GM21381 (cell line): Measurements from ENCODE around the gene TMEM161B.
"Not testable (repeated sequence)": the region's sequence is repeated elsewhere in the genome, so short reads cannot be mapped to it uniquely, and the experiment has no call there.

Source experiments
- ATAC-seq: cut with Tn5 transposase; IDR thresholded peaks from one replicate; pipeline ENCODE4 v1.9.1; 2021; ENCODE audit warnings: mild to moderate bottlenecking, moderate library complexity; ENCODE audit not compliant: unreplicated experiment

TMEM161B gene

DNA sequence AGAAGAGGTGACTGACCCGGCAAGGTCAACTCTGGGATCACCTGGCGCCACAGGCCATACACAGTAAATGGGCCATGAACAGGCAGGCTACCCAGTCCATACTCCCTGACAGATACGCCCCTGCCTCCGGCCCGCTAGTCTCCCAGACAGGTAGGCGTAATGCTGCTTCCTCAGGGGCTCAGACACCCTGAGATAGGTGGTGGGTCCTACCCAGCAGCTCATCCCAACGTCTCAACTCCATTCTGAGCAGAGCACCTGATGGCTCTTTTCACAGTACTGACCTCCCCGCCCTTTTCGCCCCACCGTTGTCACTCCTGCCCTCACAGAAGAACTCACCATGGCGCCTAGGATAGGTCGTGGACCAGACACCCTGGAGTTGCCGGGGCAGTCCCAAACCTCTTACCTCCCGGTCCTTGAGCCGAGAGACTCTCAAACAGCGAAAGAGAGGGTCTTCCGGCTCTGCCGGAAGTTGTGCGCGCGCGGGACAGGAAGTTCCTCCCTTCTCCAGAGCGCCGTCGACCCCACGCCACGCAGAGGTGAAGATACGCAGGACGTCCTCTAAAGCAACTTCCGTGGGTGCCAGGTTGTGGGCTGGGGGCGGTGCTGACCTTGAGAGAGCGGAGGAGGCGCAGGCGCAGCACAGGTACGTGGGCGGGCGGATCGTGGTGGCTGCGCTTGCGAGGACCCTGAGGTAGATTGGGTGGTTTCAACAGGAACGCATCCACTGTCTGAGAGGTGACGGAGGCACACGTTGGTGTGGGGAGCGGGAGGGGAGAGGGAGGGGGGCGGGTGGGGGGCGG is at the start of gene TMEM161B:
TSS of gene TMEM161B (minus strand) at position 461 of the 800 bp plus-strand sequence. CDS start at position 339, 122 bp downstream.
- peak; percentile 99 for ATAC-seq

DNA sequence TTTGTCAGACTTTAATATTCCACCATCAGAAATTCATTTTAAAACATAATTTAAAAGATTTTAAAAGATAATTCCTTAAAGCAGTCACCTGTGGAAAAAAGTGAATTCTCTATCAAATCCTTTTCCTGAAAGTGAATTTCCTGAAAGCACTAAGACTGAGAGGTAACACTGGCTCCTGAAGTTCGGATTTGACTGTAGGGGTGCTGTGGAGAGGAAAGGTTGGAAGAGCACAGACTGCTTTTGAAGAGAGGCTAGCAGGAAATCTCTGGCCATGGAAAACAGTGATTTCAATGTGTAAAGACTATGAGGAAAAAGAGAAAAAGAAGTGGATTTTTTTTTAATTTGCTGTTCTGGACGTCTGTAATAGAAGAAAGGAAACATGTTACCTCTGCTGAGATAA is 35.7 kb upstream of the TMEM161B start:
- no peak for ATAC-seq

DNA sequence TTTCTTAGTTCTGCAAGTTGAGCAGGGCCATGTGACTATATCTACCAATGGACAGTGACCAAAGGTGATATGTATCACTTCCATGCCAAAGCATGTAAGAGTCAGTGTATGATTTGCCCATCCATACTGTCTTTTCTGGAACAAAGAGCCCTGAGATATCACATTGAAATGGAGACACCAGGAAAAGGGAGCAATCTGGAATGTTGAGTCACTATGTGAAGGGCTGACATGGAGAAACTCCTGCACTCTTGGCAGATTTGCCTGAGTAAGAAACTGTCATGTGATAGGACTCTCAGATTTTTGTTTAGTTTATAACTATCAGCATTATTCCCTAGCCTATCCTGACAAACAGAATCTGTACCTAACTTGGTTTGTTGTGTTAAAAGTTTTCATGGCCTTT is 29.8 kb upstream of the TMEM161B start:
- ATAC-seq = no peak

DNA sequence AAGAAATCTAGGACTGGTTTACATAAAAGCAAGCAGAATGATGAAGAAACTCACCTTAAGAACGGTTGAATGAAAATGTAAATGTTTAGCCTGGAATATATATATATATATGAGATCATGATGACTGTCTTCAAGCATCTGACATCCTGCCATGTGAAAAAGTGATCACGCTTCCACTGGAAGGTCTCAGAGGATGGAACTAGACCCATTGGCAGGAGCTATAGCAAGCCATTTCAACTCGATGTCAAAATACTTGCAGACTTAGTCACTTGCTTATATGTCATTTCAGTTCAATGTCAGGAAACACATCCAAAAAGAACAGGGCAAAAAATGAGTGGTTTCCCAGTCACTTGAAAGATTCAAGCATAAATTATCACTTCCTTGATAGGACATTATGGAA is 22.2 kb upstream of the TMEM161B start:
- no peak for ATAC-seq

DNA sequence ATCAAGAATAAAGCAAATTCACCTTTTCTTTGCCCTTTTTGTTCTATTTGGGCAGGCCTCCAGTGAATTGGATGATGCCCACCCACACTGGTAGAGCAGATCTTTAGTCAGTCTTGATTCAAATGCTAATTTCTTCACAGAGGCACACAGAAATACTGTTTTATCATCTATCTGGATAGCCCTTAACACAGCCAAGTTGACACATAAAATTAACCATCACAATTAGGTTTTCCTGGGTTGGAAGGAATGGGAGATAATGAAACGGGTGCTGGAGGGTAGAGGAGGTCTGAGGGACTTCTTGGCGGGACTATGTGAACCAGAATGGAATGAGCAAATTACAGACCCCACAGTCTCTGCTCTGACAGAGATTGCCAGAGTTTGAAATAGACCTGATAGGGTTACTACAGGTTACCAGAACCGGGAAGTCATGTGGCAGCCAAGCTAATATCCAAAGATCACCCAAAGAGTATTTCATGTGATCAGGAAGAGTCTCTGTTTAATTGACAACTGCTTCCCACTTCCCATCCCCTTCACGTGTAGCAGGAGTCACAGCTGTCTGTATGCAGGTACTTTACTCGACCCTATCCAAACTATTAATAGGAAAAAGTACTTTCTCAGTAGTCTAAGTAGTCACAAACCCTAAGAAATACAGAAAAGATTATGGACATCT is 20.0 kb upstream of the TMEM161B start:
- ATAC-seq = no peak

DNA sequence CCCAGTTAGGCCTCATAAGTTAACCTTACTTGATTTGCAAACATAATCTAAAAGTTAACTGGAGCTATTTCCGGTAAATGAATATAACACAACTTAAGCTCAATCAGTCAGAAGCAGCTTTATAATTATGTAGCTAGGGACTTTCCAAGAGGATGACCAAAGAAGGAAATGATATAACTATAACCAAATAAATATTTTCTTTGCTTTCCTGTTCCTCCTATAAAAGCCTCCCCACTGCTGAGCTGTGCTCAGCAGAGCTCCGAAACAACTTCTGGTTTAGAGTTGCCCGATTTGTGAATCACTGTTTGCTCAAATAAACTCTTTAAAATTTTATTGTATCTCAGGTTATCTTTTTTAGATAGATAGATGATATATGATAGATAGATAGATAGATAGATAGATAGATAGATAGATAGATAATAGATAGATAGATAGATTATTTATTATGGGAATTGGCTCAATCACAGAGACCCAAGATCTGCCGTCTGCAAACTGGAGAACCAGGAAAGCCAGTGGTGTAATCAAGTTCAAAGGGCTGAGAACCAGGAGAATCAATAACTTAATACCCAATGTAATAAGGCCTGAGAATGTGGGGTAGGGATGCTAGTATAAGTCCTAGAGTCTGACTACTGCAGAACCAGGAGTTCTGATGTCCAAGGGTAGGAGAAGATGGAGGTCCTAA is 19.3 kb upstream of the TMEM161B start:
- no peak for ATAC-seq

DNA sequence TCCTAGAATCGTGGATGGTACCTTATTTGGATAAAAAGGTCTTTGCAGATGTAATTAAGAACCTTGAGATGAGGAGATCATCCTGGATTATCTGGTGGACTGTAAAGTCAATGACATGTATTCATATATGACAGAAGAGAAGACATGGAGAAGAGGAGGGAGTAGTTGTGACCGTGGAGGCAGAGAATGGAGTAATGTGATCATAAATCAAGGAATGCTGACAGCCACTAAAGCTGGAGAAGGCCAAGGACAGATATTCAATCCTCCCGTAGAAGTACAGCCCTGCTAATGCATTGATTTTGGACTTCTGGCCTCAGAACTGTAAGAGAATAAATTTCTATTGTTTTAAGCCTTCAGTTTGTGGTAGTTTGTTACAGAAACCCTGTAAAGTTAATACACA is 18.7 kb upstream of the TMEM161B start:
- ATAC-seq = no peak

DNA sequence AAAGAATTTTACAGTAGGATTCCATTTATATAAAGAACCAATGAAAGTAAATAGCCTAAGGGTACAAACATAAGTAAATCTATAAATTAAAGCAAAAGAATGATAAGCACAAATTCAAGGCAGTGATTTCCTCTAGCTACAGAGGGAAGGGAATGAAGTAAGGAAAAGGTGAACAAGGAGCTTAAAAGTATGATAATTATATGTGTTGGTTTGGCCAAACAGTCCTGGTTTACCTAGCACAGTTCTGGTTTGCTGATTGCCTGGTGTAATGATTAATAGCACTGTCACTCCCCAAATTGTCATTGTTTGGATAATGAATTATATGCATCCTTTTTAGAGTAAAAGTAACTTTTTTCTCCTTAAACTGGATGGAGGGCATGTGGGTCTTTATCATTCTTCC is 15.0 kb upstream of the TMEM161B start:
- no peak for ATAC-seq

DNA sequence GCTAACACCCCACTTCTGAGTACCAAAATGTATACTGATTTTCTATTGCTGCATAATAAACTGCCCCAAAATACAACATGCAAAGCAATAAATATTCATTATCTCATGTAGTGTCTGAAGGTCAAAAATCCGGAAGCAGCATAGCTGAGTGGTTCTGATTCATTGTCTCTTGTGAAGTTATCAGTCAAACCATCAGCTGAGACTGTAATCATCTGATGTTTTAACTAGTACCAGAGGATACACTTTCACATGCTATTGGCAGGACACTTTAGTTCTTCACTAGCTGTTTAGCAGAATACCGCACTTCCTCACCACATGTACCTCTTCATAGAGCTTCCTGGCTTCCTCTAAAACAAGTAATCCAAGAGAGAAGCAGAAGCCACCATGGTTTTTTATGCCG is 12.7 kb upstream of the TMEM161B start:
- no peak for ATAC-seq

DNA sequence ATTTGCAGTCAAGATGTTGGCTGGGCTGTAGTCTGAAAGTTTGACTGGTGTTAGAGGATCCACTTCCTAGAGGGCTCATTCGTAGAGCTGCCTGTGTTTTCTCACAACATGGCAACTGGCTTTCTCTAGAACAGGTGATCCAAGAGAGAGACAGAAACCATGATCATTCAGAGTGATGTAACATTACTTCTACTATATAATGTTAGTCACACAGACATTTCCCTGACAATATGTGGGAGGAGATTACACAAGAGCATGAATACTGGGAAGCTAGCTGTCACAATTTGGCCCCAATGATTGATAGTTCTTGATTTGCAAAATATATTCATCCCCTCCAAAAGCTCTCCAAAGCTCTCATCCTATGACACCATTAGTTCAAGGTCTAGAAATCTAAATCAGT is 10.9 kb upstream of the TMEM161B start:
- no peak for ATAC-seq

DNA sequence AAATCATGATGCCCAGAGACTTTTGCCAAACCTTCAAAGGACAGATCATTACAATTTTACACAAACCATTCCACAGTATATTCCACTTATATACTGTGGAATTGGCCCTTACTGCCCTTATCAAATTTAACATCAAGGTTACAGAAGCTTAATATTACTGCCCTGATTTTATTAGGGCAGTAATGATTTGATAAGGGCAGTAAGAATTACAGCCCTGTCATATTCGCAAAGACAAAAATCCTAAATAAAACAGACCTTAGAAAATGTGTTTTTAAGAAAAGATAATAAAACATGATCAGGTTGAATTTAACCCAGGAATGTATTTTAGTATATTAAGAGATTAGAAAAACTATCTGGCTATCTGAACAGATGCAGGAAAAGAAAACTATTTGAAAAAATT is 7.7 kb upstream of the TMEM161B start:
- ATAC-seq = no peak

DNA sequence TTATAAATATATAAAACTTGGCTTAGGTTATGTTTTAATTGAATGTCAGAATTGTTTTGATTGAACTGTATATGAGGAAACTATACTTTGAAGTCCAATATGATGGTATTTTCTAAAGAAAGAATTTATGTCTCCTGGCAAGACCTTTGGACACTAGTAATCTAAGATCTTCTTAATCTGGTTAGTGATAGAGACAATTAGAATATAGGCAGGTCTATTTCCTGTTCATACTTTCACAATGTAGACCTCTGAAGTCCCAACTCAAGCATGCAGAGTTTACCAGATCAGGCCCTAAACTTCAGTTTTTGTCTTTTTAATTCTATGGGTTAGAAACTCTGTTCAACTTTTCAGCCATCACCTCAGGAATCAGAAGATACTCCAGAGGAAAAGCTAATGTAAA is 6.9 kb upstream of the TMEM161B start:
- no peak for ATAC-seq

DNA sequence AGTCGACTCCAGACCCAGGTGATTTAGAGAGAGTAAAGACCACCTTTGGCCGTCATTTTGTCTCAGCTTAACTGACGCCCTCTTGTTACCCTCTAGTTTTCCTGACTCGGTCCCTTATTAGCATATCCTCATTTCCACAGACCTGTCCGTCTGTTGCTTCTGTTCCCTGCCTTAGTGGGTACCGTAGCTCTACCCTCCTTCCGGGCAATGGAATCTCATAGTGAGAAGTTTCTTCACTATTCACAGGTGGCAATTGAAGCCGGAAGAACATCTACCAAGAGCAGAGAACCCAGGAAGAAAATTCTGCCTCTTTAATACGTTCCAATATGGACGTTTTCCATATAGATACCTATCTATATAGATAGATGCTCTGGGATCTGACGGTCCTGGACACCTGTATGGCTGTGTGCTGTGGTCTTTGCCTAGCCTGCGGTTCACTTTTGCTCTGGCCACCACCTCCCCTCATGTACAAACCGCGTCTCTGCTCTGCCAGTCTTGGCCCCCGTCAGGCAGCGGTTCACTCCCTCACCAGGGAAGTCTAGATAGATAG is 652 bp upstream of the TMEM161B start:
- peak; percentile 17 for ATAC-seq

DNA sequence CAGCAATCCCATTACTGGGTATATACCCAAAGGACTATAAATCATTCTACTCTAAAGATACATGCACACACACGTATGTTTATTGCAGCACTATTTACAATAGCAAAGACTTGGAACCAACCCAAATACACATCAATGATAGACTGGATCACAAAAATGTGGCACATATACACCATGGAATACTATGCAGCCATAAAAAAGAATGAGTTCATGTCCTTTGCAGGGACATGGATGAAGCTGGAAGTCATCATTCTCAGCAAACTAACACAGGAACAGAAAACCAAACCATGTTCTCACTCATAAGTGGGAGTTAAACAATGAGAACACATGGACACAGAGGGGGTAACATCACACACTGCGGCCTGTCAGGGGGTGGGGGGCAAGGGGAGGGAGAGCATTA is 4.1 kb downstream of the TMEM161B start:
- ATAC-seq = not testable (repeated sequence)

DNA sequence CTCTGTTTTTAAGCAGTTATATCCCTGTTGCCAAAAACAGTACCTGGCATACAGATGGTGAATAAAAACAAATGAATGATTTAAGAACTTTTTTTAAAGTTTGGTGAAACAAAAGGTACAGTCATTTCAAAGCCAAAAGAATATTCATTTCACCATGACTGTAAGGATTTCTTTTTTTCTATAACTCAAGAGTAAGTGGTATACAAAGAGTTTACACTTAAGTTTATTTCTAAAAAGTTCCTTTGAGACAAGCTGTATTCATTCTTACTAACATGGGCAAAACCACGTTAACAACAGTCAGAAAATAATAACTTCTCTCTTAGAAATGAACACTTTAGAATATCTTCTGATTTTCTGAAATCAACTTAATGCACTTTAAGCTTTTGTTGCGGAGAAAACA is 5.3 kb downstream of the TMEM161B start:
- no peak for ATAC-seq

DNA sequence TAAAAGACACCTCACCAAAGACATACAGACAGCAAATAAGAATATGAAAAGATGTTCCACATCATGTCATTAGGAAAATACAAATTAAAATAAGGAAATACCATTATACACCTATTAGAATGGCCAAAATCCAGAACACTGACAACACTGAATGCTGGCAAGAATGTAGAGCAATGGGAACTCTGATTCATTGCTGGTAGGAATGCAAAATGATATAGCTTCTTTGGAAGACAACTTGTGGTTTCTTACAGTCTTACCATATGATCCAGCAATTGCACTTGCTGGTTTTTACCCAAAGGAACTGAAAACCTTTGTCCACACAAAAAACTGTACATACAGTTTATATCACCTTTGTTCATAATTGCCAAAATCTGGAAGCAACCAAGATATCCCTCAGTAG is 6.5 kb downstream of the TMEM161B start:
- ATAC-seq = no peak

DNA sequence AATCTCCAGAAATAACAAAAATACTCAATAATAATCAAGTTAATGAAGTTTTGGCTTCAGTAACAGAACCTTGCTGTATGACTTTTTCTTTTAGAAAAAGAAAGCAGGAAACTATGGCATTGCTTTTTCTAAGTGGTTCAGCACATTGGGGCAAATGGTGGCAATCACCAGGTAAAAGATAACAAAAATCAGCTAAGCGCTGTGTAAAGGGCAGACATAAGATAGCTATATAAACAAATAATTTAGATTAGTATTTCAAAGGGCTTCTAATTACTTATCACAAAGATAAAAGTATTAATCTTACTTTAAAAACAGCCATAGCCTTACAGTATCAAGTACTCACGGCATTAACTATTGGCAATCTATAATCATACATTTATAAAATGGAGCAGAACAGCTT is 10.0 kb downstream of the TMEM161B start:
- no peak for ATAC-seq

DNA sequence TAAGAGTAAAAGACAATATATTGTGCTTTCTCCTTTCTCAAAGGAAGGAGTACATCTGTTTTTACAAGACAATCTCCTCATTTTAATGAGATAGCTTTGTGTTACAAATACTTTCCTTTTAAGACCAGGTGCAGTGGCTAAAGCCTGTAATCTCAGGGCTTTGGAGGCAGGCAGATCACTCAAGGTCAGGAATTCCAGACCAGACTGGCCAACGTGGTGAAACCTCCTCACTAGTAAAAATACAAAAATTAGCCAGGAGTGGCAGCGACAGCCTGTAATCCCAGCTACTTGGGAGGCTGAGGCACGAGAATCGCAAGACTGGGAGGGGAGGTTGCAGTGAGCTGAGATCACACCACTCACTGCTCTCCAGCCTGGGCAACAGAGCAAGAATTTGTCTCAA is 11.8 kb downstream of the TMEM161B start:
- no peak for ATAC-seq

DNA sequence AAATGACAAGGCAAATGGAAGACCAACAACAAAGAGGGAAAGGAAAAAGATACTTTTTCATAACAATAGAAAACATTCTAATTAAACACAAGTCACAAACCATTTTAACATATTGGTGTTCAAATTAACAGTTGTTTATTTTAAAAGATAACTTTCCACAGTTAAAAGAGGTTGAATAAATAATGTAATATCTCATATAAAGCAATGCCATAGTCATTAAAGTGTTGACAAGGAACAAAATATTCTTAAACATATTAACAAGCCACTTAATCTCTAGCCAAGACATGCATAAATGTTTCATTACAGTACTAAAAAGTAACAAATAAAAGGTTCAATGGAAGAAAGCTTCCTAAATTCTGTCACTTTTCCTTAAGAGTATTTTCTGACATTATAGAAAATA is 12.6 kb downstream of the TMEM161B start:
- no peak for ATAC-seq

DNA sequence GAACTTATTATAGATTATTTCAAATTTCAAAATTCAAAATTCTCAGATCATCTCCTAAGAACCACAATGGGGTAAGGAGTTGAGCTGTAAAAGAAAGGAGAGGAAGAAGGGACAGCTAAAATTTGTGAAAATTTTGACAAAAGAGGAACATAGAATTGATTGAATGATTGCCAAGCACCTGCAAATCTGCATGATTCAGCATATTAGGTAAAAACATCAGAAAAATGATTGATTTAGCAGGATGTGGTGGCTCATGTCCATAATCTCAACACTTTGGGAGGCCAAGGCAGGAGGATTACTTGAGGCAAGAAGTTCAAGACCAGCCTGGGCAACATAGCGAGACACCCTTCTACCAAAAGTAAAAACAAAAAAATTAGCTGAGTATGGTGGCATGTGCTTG is 14.3 kb downstream of the TMEM161B start:
- no peak for ATAC-seq

DNA sequence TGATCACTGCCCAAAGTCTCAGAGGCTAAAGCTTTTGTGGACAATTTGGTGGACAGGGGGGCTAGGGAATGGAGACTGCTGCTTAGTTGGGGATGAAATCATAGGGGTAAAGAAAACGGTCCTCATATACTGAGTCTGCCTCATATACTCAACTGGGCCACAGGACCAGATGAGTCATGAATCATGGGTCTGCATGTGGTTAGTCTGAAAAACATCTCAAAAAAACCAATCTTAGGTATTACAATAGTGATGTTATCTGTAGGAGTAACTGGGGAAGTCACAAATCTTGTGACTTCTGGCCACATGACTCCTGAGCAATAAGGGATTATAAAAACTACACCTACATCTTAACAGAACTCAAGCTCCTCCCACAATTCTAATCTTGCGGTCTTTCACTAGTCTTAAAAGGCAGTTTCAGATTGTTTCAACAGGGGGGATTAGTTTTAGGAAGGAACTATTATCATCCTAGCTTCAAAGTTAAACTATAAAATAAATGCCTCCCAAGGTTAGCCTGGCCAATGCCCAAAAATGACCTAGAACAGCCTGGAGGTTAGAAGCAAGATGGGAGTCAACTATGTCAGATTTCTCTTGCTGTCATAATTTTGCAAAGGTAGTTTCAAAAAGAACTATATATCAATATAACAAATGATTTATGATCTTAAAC is 17.5 kb downstream of the TMEM161B start:
- ATAC-seq = peak; percentile 70
